Memory B cell (primary cell): ENCODE results near the gene CDCA7.
"Not testable (repeated sequence)": the region's sequence is repeated elsewhere in the genome, so short reads cannot be mapped to it uniquely, and the experiment has no call there.

Source experiments
- ATAC-seq: fragments of 150-1000 bp; cut with Tn5 transposase; 2 replicates; pipeline ENCODE4 v1.10.0; 2021; ENCODE audit warnings: low read depth, mild to moderate bottlenecking, moderate library complexity
- DNase-seq, 2 donors: peaks; one replicate each; pipeline ENCODE4 v3.0.0; 2022; ENCODE audit warnings: low spot score in 2 of 2
- H3K27ac Mint-ChIP-seq: one replicate; pipeline ENCODE4 v1.8.0; 2022; ENCODE audit warnings: mild to moderate bottlenecking, moderate library complexity, mixed read lengths
- H3K27me3 Mint-ChIP-seq: one replicate; pipeline ENCODE4 v1.8.0; 2022; ENCODE audit warnings: mixed read lengths
- H3K36me3 Mint-ChIP-seq: one replicate; pipeline ENCODE4 v1.8.0; 2022; ENCODE audit warnings: mild to moderate bottlenecking, mixed read lengths
- H3K4me1 Mint-ChIP-seq: one replicate; pipeline ENCODE4 v1.8.0; 2022; ENCODE audit warnings: mixed read lengths
- H3K4me3 Mint-ChIP-seq: one replicate; pipeline ENCODE4 v1.8.0; 2022; ENCODE audit warnings: mild to moderate bottlenecking, moderate library complexity, mixed read lengths
- H3K9me3 Mint-ChIP-seq: one replicate; pipeline ENCODE4 v1.8.0; 2022; ENCODE audit warnings: mixed read lengths

The CDCA7 gene

DNA sequence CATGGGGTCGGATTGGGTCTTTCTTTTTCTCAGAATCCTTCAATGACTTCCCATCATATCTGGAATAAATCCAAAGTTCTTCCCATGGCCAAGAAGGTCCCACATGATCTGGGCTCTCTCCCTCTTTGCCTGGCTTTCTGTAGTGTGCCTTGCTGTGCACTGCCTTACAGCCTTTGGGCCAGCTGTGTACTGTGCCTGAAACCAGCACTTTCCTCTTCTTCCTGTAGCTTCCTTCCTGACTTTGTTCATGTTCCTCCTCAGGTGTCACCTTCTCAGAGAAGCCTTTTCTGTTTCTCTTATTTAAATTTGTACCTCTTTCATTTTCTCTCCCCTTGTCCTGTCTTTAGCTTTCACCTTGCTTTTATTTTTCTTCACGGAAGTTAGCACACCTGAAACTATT lies 4.3 kb upstream of the CDCA7 start:
- H3K36me3 Mint-ChIP-seq: no peaks in the 10 kb centered on the region
- DNase-seq (no peak), ATAC-seq (no peak)
- H3K27me3 Mint-ChIP-seq: peaks cover 14% of the 10 kb centered on the region
- H3K27ac Mint-ChIP-seq: no peak overlapping the region
- H3K9me3 Mint-ChIP-seq: peaks cover 6% of the 10 kb centered on the region
- H3K4me3 Mint-ChIP-seq: no peak overlapping the region
- H3K4me1 Mint-ChIP-seq: peaks cover 9% of the 10 kb centered on the region

- Mint-ChIP-seq H3K4me1 (peaks cover 21% of the 10 kb centered on the region), H3K27me3 (peaks cover 22% of the 10 kb centered on the region)
- DNase-seq: no peak
Observed at GRCh38 chr2:173351879-173352278, 2.8 kb upstream of the CDCA7 start.

DNA sequence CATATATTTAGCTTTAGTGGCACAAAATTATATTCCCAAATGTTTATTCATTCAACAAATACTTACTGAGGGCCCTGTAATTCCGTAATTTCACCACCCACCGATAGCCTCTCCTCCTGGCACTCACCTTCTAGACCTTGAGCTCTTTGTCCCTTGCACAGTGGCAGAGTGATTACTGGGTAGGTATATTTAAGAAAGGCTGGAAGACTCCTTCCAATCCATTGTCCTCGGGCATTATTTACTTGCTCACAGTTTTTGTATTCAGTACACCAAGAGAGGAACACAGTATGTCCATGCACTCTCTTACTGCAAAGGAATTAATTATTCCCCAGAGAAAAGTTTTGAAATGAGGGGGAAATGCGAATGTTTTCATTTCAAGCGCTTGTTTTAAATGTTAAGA lies 1.1 kb upstream of the CDCA7 start:
- no peak overlapping the region for H3K27ac Mint-ChIP-seq

More at GRCh38 chr2:173351879-173352278, 2.8 kb upstream of the CDCA7 start:
- Mint-ChIP-seq H3K36me3 (no peaks in the 10 kb centered on the region), H3K9me3 (peaks cover 2% of the 10 kb centered on the region), H3K27ac (no peak overlapping the region), H3K4me3 (no peak overlapping the region)
- ATAC-seq: no peak

DNA sequence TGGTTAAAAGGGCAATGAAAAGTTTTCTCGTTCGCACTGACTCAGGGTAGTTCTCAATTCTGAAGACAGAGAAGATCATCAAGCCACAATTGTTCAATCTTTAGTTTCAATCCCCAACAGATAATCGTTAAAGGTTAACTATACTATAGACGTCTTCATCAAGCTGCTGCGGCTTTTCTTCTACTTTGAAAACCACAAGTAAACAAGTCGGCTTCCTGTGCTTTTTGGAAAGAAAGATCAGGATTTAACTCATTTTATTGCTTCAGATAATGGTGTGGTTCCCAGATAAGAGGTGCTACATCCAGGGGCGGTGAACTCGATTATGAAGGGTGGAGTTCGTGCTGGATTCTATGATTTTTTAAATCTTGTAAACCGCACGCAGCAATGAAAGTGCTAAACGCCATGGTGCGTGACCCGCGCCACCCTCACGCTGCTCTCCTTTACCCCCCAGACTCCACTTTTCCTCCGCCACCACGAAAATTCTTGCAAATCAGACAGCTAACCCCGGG lies 545 bp upstream of the CDCA7 start:
- DNase-seq (peak in 1 of 2 donors; percentile 1), ATAC-seq (no peak)
- peaks cover 23% of the 10 kb centered on the region for H3K27me3 Mint-ChIP-seq
- H3K4me1 Mint-ChIP-seq: peaks cover 21% of the 10 kb centered on the region
- H3K4me3 Mint-ChIP-seq: peak overlapping the region; percentile 88
- H3K36me3 Mint-ChIP-seq: no peaks in the 10 kb centered on the region
- no peaks in the 10 kb centered on the region for H3K9me3 Mint-ChIP-seq
- no peak overlapping the region for H3K27ac Mint-ChIP-seq

More for the DNA sequence above, 1.1 kb upstream of the CDCA7 start:
- no peak for DNase-seq
- Mint-ChIP-seq H3K36me3 (no peaks in the 10 kb centered on the region), H3K4me3 (no peak overlapping the region), H3K4me1 (peaks cover 21% of the 10 kb centered on the region), H3K9me3 (no peaks in the 10 kb centered on the region), H3K27me3 (peaks cover 23% of the 10 kb centered on the region)
- no peak for ATAC-seq

GRCh38 chr2:173355132-173355865 lies 627 bp downstream of the CDCA7 start:
- peak; percentile 40 for ATAC-seq
- peaks cover 24% of the 10 kb centered on the region for H3K4me1 Mint-ChIP-seq
- peak; percentile 23 to 42 for DNase-seq
- H3K4me3 Mint-ChIP-seq: peak overlapping the region; percentile 88
- H3K27ac Mint-ChIP-seq: peak overlapping the region; percentile 38
- peaks cover 26% of the 10 kb centered on the region for H3K27me3 Mint-ChIP-seq
- H3K9me3 Mint-ChIP-seq: no peaks in the 10 kb centered on the region
- H3K36me3 Mint-ChIP-seq: no peaks in the 10 kb centered on the region

DNA sequence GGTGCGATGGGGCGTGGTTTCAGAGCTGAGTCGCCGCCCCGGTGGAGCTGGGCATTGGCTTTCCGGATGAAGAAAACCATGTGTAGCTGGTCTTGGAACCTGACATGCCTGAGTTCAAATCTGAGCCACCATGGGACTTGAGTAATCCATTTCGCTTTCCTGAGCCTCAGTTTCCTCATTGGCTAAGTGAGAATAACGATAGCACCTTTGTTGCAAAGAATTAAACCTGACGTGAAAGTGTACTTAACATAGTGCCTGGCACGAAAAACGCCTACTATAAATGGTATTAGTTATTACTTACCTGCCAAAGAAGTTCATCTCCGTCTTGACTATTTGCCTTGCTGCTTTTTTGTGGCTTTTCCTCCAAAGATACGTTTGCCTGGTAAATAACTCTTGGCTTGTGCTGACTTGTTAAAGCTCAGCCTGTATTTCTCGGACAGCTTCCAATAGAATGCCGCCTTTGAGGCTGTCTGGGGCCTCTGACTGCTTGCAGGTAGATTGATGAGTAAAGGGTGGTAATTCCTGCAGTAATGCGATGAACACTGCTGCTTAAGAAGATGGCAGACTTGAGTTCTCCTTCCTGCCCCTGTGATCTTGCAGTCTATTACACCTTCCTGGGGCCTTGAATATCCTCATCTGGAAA lies 1.3 kb downstream of the CDCA7 start:
- peaks cover 26% of the 10 kb centered on the region for H3K27me3 Mint-ChIP-seq
- ATAC-seq: no peak

DNA sequence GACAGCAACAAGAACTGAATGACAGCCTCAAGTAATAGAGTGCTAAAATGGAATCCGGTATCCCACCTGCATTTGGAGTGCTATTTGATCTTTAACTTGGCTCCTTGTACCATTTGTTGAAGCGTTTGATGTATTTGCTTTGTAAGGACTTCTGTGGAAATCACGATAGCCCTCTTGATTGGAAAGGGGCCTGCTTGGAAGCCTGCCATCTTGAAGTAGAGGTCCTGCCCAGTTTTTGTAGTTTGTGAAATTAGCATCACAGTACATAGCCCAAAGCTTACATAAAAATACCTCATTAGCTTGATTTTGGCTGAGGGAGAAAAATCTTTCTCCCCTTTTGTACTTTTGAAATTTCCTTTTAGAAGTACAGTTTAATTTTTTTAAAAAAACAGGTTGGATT lies 2.7 kb downstream of the CDCA7 start:
- H3K9me3 Mint-ChIP-seq: no peaks in the 10 kb centered on the region
- DNase-seq (no peak), ATAC-seq (no peak)
- no peak overlapping the region for H3K27ac Mint-ChIP-seq
- H3K4me1 Mint-ChIP-seq: peaks cover 22% of the 10 kb centered on the region
- H3K27me3 Mint-ChIP-seq: peaks cover 23% of the 10 kb centered on the region
- H3K36me3 Mint-ChIP-seq: no peaks in the 10 kb centered on the region
- H3K4me3 Mint-ChIP-seq: no peak overlapping the region

More for the DNA sequence above, 1.3 kb downstream of the CDCA7 start:
- DNase-seq: peak in 1 of 2 donors; percentile 13
- Mint-ChIP-seq H3K27ac (peak overlapping the region; percentile 38), H3K4me3 (peak overlapping the region; percentile 88), H3K4me1 (peaks cover 22% of the 10 kb centered on the region), H3K36me3 (no peaks in the 10 kb centered on the region), H3K9me3 (no peaks in the 10 kb centered on the region)

DNA sequence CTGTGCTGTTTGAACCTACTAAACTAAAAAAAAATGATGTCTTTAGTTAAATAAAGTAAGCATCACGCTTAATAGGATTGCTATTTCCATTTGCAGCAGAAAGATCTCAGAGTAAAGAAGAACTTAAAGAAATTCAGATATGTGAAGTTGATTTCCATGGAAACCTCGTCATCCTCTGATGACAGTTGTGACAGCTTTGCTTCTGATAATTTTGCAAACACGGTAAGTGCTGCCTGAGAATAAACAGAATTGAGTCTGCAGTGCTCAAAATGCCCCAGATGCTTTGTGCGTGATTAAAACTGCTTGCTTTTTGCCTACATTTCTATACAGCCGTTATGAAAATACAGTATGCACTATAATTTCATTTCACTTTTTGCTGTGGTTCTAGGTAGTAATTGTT lies 3.9 kb downstream of the CDCA7 start:
- peaks cover 22% of the 10 kb centered on the region for H3K4me1 Mint-ChIP-seq
- DNase-seq (no peak), ATAC-seq (no peak)
- H3K9me3 Mint-ChIP-seq: no peaks in the 10 kb centered on the region
- H3K27ac Mint-ChIP-seq: no peak overlapping the region
- no peaks in the 10 kb centered on the region for H3K36me3 Mint-ChIP-seq
- no peak overlapping the region for H3K4me3 Mint-ChIP-seq
- peaks cover 19% of the 10 kb centered on the region for H3K27me3 Mint-ChIP-seq

- peak overlapping the region; percentile 34 for H3K4me3 Mint-ChIP-seq
- H3K36me3 Mint-ChIP-seq: no peaks in the 10 kb centered on the region
- H3K4me1 Mint-ChIP-seq: peaks cover 18% of the 10 kb centered on the region
- DNase-seq: no peak
- no peaks in the 10 kb centered on the region for H3K9me3 Mint-ChIP-seq
- H3K27ac Mint-ChIP-seq: no peak overlapping the region
- H3K27me3 Mint-ChIP-seq: peaks cover 15% of the 10 kb centered on the region
- ATAC-seq: no peak
Observed at GRCh38 chr2:173359231-173359630, 4.6 kb downstream of the CDCA7 start.

DNA sequence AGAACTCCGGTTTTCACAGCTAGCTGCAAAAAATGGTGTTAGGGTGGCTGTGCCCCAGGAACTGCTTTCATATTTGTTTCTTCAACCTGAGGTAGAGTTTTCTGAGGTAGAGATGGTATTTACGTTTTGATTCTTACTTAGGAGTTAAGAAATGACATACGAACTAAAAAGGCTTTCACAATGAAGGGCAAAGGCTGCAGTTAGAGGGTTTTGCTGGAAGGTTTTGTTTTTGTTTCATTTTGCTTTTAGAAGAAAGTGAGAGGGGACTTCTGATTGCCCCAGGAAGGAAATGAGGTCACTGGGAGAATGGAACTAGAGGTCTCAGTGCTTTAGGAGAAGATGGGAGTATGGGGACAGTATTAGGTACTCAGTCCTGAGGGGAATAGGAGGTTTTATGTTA lies 15.5 kb downstream of the CDCA7 start:
- Mint-ChIP-seq H3K4me3 (no peak overlapping the region), H3K9me3 (no peaks in the 10 kb centered on the region), H3K4me1 (peaks cover 3% of the 10 kb centered on the region), H3K36me3 (no peaks in the 10 kb centered on the region), H3K27ac (no peak overlapping the region), H3K27me3 (no peaks in the 10 kb centered on the region)
- ATAC-seq (no peak), DNase-seq (no peak)

- no peaks in the 10 kb centered on the region for H3K36me3 Mint-ChIP-seq
- peaks cover 3% of the 10 kb centered on the region for H3K4me1 Mint-ChIP-seq
- H3K27me3 Mint-ChIP-seq: no peaks in the 10 kb centered on the region
- no peak for ATAC-seq
- no peaks in the 10 kb centered on the region for H3K9me3 Mint-ChIP-seq
- DNase-seq: no peak
- no peak overlapping the region for H3K27ac Mint-ChIP-seq
- no peak overlapping the region for H3K4me3 Mint-ChIP-seq
Observed at GRCh38 chr2:173371023-173371422, 16.4 kb downstream of the CDCA7 start.

GRCh38 chr2:173373290-173373689 lies 18.6 kb downstream of the CDCA7 start:
- Mint-ChIP-seq H3K27me3 (no peaks in the 10 kb centered on the region), H3K4me1 (peaks cover 3% of the 10 kb centered on the region), H3K4me3 (no peak overlapping the region), H3K27ac (no peak overlapping the region), H3K36me3 (no peaks in the 10 kb centered on the region), H3K9me3 (no peaks in the 10 kb centered on the region)
- DNase-seq (no peak), ATAC-seq (no peak)

GRCh38 chr2:173374634-173375033 lies 20.0 kb downstream of the CDCA7 start:
- Mint-ChIP-seq H3K4me1 (peaks cover 3% of the 10 kb centered on the region), H3K27me3 (no peaks in the 10 kb centered on the region), H3K36me3 (no peaks in the 10 kb centered on the region), H3K4me3 (no peak overlapping the region), H3K9me3 (no peaks in the 10 kb centered on the region), H3K27ac (no peak overlapping the region)
- DNase-seq (no peak), ATAC-seq (no peak)

- H3K27me3 Mint-ChIP-seq, H3K4me1 Mint-ChIP-seq, H3K27ac Mint-ChIP-seq, ATAC-seq, H3K9me3 Mint-ChIP-seq, H3K36me3 Mint-ChIP-seq, DNase-seq, H3K4me3 Mint-ChIP-seq: not testable (repeated sequence)
Observed at GRCh38 chr2:173385534-173385933, 30.9 kb downstream of the CDCA7 start.
